SU-DHL-6 (cell line): ENCODE results near the gene ADAR.

Experiments used
- H2AFZ ChIP-seq: fragments of 200-600 bp; sonication (generic); 2 replicates; pipeline ENCODE4 v1.6.1; 2014; ENCODE audit warnings: low read depth, mild to moderate bottlenecking, moderate library complexity, mixed read lengths, antibody characterized with exemption, low read length; ENCODE audit not compliant: severe bottlenecking
- H3F3A ChIP-seq: fragments of 200-600 bp; shearing (Covaris generic); 2 replicates; pipeline ENCODE4 v1.6.0; 2016; ENCODE audit warnings: antibody characterized with exemption, mild to moderate bottlenecking; ENCODE audit not compliant: insufficient read depth
- H3K27ac ChIP-seq: fragments of 200-600 bp; sonication (generic); 2 replicates; pipeline ENCODE4 v1.5.1; 2016; ENCODE audit warnings: low read depth, mild to moderate bottlenecking, low read length, moderate library complexity, mixed read lengths
- H3K27me3 ChIP-seq: fragments of 200-600 bp; sonication (generic), shearing (Covaris generic); 2 replicates; pipeline ENCODE4 v1.6.0; 2014; ENCODE audit warnings: mild to moderate bottlenecking, low read length
- H3K36me3 ChIP-seq: fragments of 200-600 bp; sonication (generic); 2 replicates; pipeline ENCODE4 v1.6.1; 2014; ENCODE audit warnings: mild to moderate bottlenecking, low read length, mixed read lengths
- H3K4me2 ChIP-seq: fragments of 300-600, 200-600 bp; shearing (Covaris generic), sonication (generic); 2 replicates; pipeline ENCODE4 v1.6.0; 2014; ENCODE audit warnings: low read length, low read depth, mild to moderate bottlenecking; ENCODE audit not compliant: poor library complexity, severe bottlenecking
- H3K4me3 ChIP-seq: fragments of 200-600 bp; sonication (generic); 2 replicates; pipeline ENCODE4 v1.5.1; 2014; ENCODE audit warnings: antibody characterized with exemption, low read length, mild to moderate bottlenecking, mixed read lengths; ENCODE audit not compliant: insufficient read depth, poor library complexity, severe bottlenecking
- H3K79me2 ChIP-seq: fragments of 200-600 bp; sonication (generic); 2 replicates; pipeline ENCODE4 v1.6.1; 2014; ENCODE audit warnings: mild to moderate bottlenecking, low read length, moderate library complexity; ENCODE audit not compliant: insufficient read depth
- H3K9ac ChIP-seq: fragments of 200-600 bp; sonication (generic); 2 replicates; pipeline ENCODE4 v1.7.0; 2014; ENCODE audit warnings: mild to moderate bottlenecking, low read length
- H3K9me2 ChIP-seq: fragments of 200-600 bp; sonication (generic); replicated peaks from 2 replicates; pipeline ENCODE4 v1.6.1; 2014; ENCODE audit warnings: low read length; ENCODE audit not compliant: insufficient read depth
- H3K9me3 ChIP-seq: fragments of 200-600 bp; sonication (generic); 2 replicates; pipeline ENCODE4 v1.6.1; 2014; ENCODE audit warnings: low read length, mixed read lengths; ENCODE audit not compliant: insufficient read depth
- H4K20me1 ChIP-seq: fragments of 200-600 bp; sonication (generic); 2 replicates; pipeline ENCODE4 v1.6.1; 2014; ENCODE audit warnings: low read depth, mild to moderate bottlenecking, antibody characterized with exemption, low read length, moderate library complexity, mixed read lengths
- CTCF ChIP-seq: fragments of 200-600 bp; sonication (generic); IDR thresholded peaks from one replicate; pipeline ENCODE4 v1.5.1; 2017; ENCODE audit warnings: antibody characterized with exemption, mild to moderate bottlenecking, low read length, moderate library complexity; ENCODE audit not compliant: insufficient read depth, poor library complexity, severe bottlenecking
- EZH2phosphoT487 ChIP-seq: fragments of 200-600 bp; sonication (generic), shearing (Covaris generic); conservative IDR thresholded peaks from 2 replicates; pipeline ENCODE4 v1.6.1; 2018; ENCODE audit warnings: mild to moderate bottlenecking, antibody characterized with exemption, low read length, moderate library complexity, mixed read lengths

The ADAR gene

GRCh38 chr1:154629675-154630073 lies 21.7 kb upstream of the ADAR start:
- Histone ChIP-seq H3K9me3 (0 out of 2 replicates have a peak, but pooled peaks cover 6% of the 10 kb centered on the region), H3K9me2 (no peaks in the 10 kb centered on the region)

GRCh38 chr1:154629061-154629674 lies 21.2 kb upstream of the ADAR start:
- Histone ChIP-seq H3K9ac (no peak overlapping the region), H3K9me2 (no peaks in the 10 kb centered on the region), H3K9me3 (0 out of 2 replicates have a peak, but pooled peaks cover 6% of the 10 kb centered on the region), H3K27me3 (no peaks in the 10 kb centered on the region), H3F3A (peaks cover 6% of the 10 kb centered on the region; the same call in 1 of the 2 replicates), H3K27ac (no peak overlapping the region), H4K20me1 (no peaks in the 10 kb centered on the region; the same call in 1 of the 2 replicates), H3K79me2 (peaks cover 32% of the 10 kb centered on the region), H3K4me3 (no peak overlapping the region), H3K4me2 (no peak overlapping the region), H3K36me3 (0 out of 2 replicates have a peak, but pooled peaks cover 3% of the 10 kb centered on the region), H2AFZ (peak overlapping the region; percentile 93)
- TF ChIP-seq EZH2phosphoT487, result no peak
- no peak for TF ChIP-seq CTCF

More at GRCh38 chr1:154629675-154630073, 21.7 kb upstream of the ADAR start:
- Histone ChIP-seq H3K9ac (no peak overlapping the region), H3K27me3 (no peaks in the 10 kb centered on the region), H3K4me3 (no peak overlapping the region), H2AFZ (peak overlapping the region; percentile 28), H4K20me1 (no peaks in the 10 kb centered on the region; the same call in 1 of the 2 replicates), H3K27ac (no peak overlapping the region), H3K79me2 (peaks cover 27% of the 10 kb centered on the region), H3K36me3 (0 out of 2 replicates have a peak, but pooled peaks cover 3% of the 10 kb centered on the region), H3K4me2 (no peak overlapping the region), H3F3A (peaks cover 6% of the 10 kb centered on the region; the same call in 1 of the 2 replicates)
- no peak for TF ChIP-seq EZH2phosphoT487
- no peak for TF ChIP-seq CTCF

GRCh38 chr1:154628121-154628405 lies 20.1 kb upstream of the ADAR start:
- H4K20me1 ChIP-seq, result no peaks in the 10 kb centered on the region; the same call in 1 of the 2 replicates
- no peak for TF ChIP-seq EZH2phosphoT487
- TF ChIP-seq CTCF, result no peak
- H2AFZ ChIP-seq, result peak overlapping the region; percentile 93
- H3K4me3 ChIP-seq, result peak overlapping the region; percentile 88
- H3K4me2 ChIP-seq, result peak overlapping the region; percentile 85
- H3K27me3 ChIP-seq, result no peaks in the 10 kb centered on the region
- peaks cover 43% of the 10 kb centered on the region for H3K79me2 ChIP-seq
- peaks cover 6% of the 10 kb centered on the region; the same call in 1 of the 2 replicates for H3F3A ChIP-seq
- H3K27ac ChIP-seq, result peak overlapping the region; percentile 32; the same call in 1 of the 2 replicates
- H3K9me2 ChIP-seq, result no peaks in the 10 kb centered on the region
- 0 out of 2 replicates have a peak, but pooled peaks cover 6% of the 10 kb centered on the region for H3K9me3 ChIP-seq
- peak overlapping the region; percentile 84 for H3K9ac ChIP-seq
- H3K36me3 ChIP-seq, result 0 out of 2 replicates have a peak, but pooled peaks cover 3% of the 10 kb centered on the region
